Esophagus muscularis mucosa (tissue), 3 donors: ENCODE results near the gene BARX1.

ENCODE experiments used
- CTCF ChIP-seq, 3 experiments: fragments of 200-600 bp in 2 of 3; fragments of 450-650 bp in 1 of 3; sonication (generic) in 2 of 3; IDR thresholded peaks; one replicate each; pipeline ENCODE4 v1.5.1; 2017 to 2019; ENCODE audit warnings: antibody characterized with exemption in 3 of 3, mild to moderate bottlenecking in 2 of 3, moderate library complexity in 1 of 3
- POLR2A ChIP-seq: fragments of 450-650 bp; IDR thresholded peaks from one replicate; pipeline ENCODE4 v1.6.1; 2017; ENCODE audit warnings: antibody characterized with exemption, moderate library complexity, mild to moderate bottlenecking, low read depth
- POLR2AphosphoS5 ChIP-seq, 2 donors: sonication (generic); formaldehyde crosslinking; IDR thresholded peaks; one replicate each; pipeline ENCODE4 v1.6.1; 2017; ENCODE audit warnings: antibody characterized with exemption in 2 of 2

GRCh38 chr9:93903886-93904648, 51.1 kb downstream of the BARX1 start:
- no peak for TF ChIP-seq CTCF (IDR thresholded peaks at IDR 0.05)
- TF ChIP-seq POLR2A, result no peak
- TF ChIP-seq POLR2AphosphoS5 (IDR thresholded peaks at IDR 0.05), result no peak
